HepG2 (cell line): ENCODE measurements around the gene ABCF1. TPM values are rescaled to one million over a fixed set of nuclear protein-coding genes. Genes with fewer than 3 reads are reported as not detected.

Experiments
- ATAC-seq: fragments of 200-7000 bp; cut with Tn5 transposase; 3 replicates; pipeline ENCODE4 v1.9.1; 2020; ENCODE audit warnings: mild to moderate bottlenecking, moderate library complexity
- BruUV-seq: library from RNA; stranded (reverse); fragments of 400-500 nt; replicated peaks from 2 replicates; lab custom pipeline; 2021; lab: Mats Ljungman, UMichigan
- CTCF ChIA-PET: fragments of 300-600 bp; formaldehyde crosslinking; extraction: SDS; loops from one replicate; lab custom pipeline; 2021; ENCODE audit warnings: low total read pairs, inconsistent platforms, low intra/inter-chr PET ratio; lab: Yijun Ruan, JAX
- POLR2A ChIA-PET: fragments of 350-600 bp; sonication (Branson Sonifier 250); formaldehyde crosslinking; loops from one replicate; lab custom pipeline; 2020; ENCODE audit warnings: antibody characterized with exemption, inconsistent platforms; lab: Yijun Ruan, JAX
- DNase-seq: peaks from one replicate; pipeline ENCODE4 v3.0.0-alpha.2; 2015; ENCODE audit warnings: low spot score
- FAIRE-seq: peaks from 3 replicates; lab custom pipeline; 2011; peaks lifted over from hg19 to GRCh38; lab: Jason Lieb, UNC
- H2AFZ ChIP-seq: one replicate; pipeline ENCODE4 v1.6.1; 2011; ENCODE audit warnings: low read length, inconsistent platforms
- H3K27ac ChIP-seq: fragments of 300-600 bp; 3 replicates; pipeline ENCODE4 v1.8.0; 2011; ENCODE audit warnings: mixed run types, mild to moderate bottlenecking, mixed read lengths, low read length, inconsistent platforms; ENCODE audit not compliant: insufficient read depth; ENCODE audit errors: extremely low read length
- H3K27me3 ChIP-seq, 2 experiments: fragments of 200-600 bp in 1 of 2; 2 replicates in 1 of 2; 3 replicates in 1 of 2; pipeline versions ENCODE4 v1.6.0 to v1.8.0; 2011; ENCODE audit warnings: low read length in 2 of 2, mild to moderate bottlenecking in 2 of 2, moderate library complexity in 2 of 2, inconsistent platforms in 1 of 2; ENCODE audit not compliant: insufficient read depth in 2 of 2, control insufficient read depth in 1 of 2
- H3K36me3 ChIP-seq, 2 experiments: fragments of 200-600 bp in 1 of 2; replicated peaks in 1 of 2; 2 replicates in 1 of 2; 3 replicates in 1 of 2; pipeline versions ENCODE4 v1.5.1 to v1.8.0; 2011; ENCODE audit warnings: low read length in 2 of 2, inconsistent platforms in 1 of 2; ENCODE audit not compliant: insufficient read depth in 2 of 2, control insufficient read depth in 1 of 2
- H3K4me1 ChIP-seq: 2 replicates; pipeline ENCODE4 v1.5.1; 2012; ENCODE audit warnings: low read length, inconsistent platforms; ENCODE audit not compliant: insufficient read depth
- H3K4me2 ChIP-seq: 2 replicates; pipeline ENCODE4 v1.6.0; 2011; ENCODE audit warnings: low read depth, low read length, inconsistent platforms
- H3K4me3 ChIP-seq, 3 experiments: fragments of 200-600 bp in 1 of 3; sonication (generic), shearing (Covaris generic) in 1 of 3; replicated peaks in 1 of 3; 2 replicates each; pipeline ENCODE4 v1.5.1; 2011 to 2016; ENCODE audit warnings: low read length in 3 of 3, inconsistent platforms in 2 of 3, low read depth in 2 of 3, mild to moderate bottlenecking in 2 of 3, control low read depth in 1 of 3, mixed read lengths in 1 of 3; ENCODE audit not compliant: insufficient read depth in 1 of 3
- H3K79me2 ChIP-seq: one replicate; pipeline ENCODE4 v1.6.1; 2011; ENCODE audit warnings: low read length, inconsistent platforms; ENCODE audit not compliant: insufficient read depth
- H3K9ac ChIP-seq: 2 replicates; pipeline ENCODE4 v1.6.0; 2011; ENCODE audit warnings: mild to moderate bottlenecking, low read depth, low read length, inconsistent platforms; ENCODE audit not compliant: insufficient read depth
- H3K9me3 ChIP-seq: 2 replicates; pipeline ENCODE4 v1.5.1; 2012; ENCODE audit warnings: mild to moderate bottlenecking, low read length
- H4K20me1 ChIP-seq: 2 replicates; pipeline ENCODE4 v1.6.0; 2011; ENCODE audit warnings: inconsistent platforms, mild to moderate bottlenecking, low read length, moderate library complexity; ENCODE audit not compliant: insufficient read depth
- EP300 ChIP-seq, 3 experiments: sonication (generic) in 1 of 3; formaldehyde crosslinking in 1 of 3; IDR thresholded peaks; 2 replicates each; pipeline versions ENCODE4 v1.5.1 to v1.6.1; 2011 to 2020; ENCODE audit warnings: low read depth in 2 of 3, low read length in 2 of 3, borderline replicate concordance in 1 of 3, improper control_type of control experiment in 1 of 3, mild to moderate bottlenecking in 1 of 3, missing genetic modification reagents in 1 of 3, moderate library complexity in 1 of 3
- LCORL ChIP-seq, 2 experiments: fragments of 450-650 bp in 1 of 2; sonication (generic) in 1 of 2; formaldehyde crosslinking in 1 of 2; IDR thresholded peaks; 2 replicates each; pipeline versions ENCODE4 v1.5.0 to v1.6.1; 2017 to 2020; ENCODE audit warnings: antibody characterized with exemption in 1 of 2, missing genetic modification reagents in 1 of 2
- SAP130 ChIP-seq: IDR thresholded peaks from 2 replicates; pipeline ENCODE4 v1.6.1; 2016; ENCODE audit warnings: low read depth
- ZNF430 ChIP-seq: sonication (generic); formaldehyde crosslinking; IDR thresholded peaks from 2 replicates; pipeline ENCODE4 v1.9.0; 2021; ENCODE audit warnings: mild to moderate bottlenecking, missing genetic modification reagents
- ZNF616 ChIP-seq: sonication (generic); formaldehyde crosslinking; IDR thresholded peaks from 2 replicates; pipeline ENCODE4 v1.5.0; 2020; ENCODE audit warnings: low read depth, mild to moderate bottlenecking, missing genetic modification reagents
- WGBS: methylation state at CpG from one replicate; pipeline ENCODE4 v1.1.6; 2017; ENCODE audit warnings: low lambda C conversion rate; 5-methylcytosine and 5-hydroxymethylcytosine counted together
- in situ Hi-C: cut with HindIII; loops from 2 replicates; pipeline ENCODE4 v1.10.0; 2017; ENCODE audit warnings: low pct_unique_long_range_greater_than_20kb; ENCODE audit not compliant: extremely low pct_ligation_motif_present
- intact Hi-C: fragments of 100-400 bp; cut with micrococcal nuclease; formaldehyde crosslinking; loops from one replicate; pipeline ENCODE4 v1.10.0; 2022; ENCODE audit not compliant: unreplicated experiment
- polyA plus RNA-seq, 8 experiments: library from polyadenylated mRNA; depleted of rRNA in 3 of 8; stranded (reverse) in 7 of 8; unstranded in 1 of 8; fragments of >200 nt; fragmentation: Illumina TruSeq in 4 of 8; extraction: Trizol in 4 of 8; gene quantifications; 2 replicates each; pipeline versions ENCODE4 v1.2.1 to v1.2.3, GENCODE V29; 2011 to 2016; ENCODE audit warnings: low read depth in 4 of 8, missing spikeins in 1 of 8, mixed read lengths in 1 of 8; ENCODE audit not compliant: insufficient read depth in 1 of 8
- total RNA-seq, 5 experiments: library from RNA; depleted of rRNA; stranded (reverse); fragments of >200 nt; fragmentation: Illumina TruSeq; extraction: Trizol; gene quantifications; 2 replicates each; pipeline ENCODE4 v1.2.3, GENCODE V29; 2016; ENCODE audit warnings: low read depth in 1 of 5
- TF ChIP-seq, protein P1 (sequence below): IDR thresholded peaks from 2 replicates; pipeline ENCODE4 v1.4.0; 2020; ENCODE audit warnings: mild to moderate bottlenecking, missing genetic modification reagents
- TF ChIP-seq, protein P2 (sequence below): sonication (generic); formaldehyde crosslinking; IDR thresholded peaks from 2 replicates; pipeline ENCODE4 v1.5.1; 2020; ENCODE audit warnings: mild to moderate bottlenecking, missing genetic modification reagents, borderline replicate concordance

ABCF1 gene
- total and polyA plus RNA-seq, 2 of the 13 experiments (the other 11 are each of a cell fraction or from before 2014, with no cell fraction given), result 25.4 to 98.9 TPM

GRCh38 chr6:30530014-30530413, 41.2 kb upstream of the ABCF1 start (continued):
- TF ChIP-seq EP300 (IDR thresholded peaks at IDR 0.05; ENCODE audit: low read depth in 2 of 2, low read length in 2 of 2), result peak in 1 of 2 experiments; percentile 41; a peak in 1 of 4 replicates
- no peak for TF ChIP-seq EP300 (CRISPR knock-in tag; IDR thresholded peaks at IDR 0.05; ENCODE audit: borderline replicate concordance)
- TF ChIP-seq SAP130 (CRISPR knock-in tag), result peak; percentile 38; the same call in 1 of the 2 replicates
- TF ChIP-seq, protein P1, sequence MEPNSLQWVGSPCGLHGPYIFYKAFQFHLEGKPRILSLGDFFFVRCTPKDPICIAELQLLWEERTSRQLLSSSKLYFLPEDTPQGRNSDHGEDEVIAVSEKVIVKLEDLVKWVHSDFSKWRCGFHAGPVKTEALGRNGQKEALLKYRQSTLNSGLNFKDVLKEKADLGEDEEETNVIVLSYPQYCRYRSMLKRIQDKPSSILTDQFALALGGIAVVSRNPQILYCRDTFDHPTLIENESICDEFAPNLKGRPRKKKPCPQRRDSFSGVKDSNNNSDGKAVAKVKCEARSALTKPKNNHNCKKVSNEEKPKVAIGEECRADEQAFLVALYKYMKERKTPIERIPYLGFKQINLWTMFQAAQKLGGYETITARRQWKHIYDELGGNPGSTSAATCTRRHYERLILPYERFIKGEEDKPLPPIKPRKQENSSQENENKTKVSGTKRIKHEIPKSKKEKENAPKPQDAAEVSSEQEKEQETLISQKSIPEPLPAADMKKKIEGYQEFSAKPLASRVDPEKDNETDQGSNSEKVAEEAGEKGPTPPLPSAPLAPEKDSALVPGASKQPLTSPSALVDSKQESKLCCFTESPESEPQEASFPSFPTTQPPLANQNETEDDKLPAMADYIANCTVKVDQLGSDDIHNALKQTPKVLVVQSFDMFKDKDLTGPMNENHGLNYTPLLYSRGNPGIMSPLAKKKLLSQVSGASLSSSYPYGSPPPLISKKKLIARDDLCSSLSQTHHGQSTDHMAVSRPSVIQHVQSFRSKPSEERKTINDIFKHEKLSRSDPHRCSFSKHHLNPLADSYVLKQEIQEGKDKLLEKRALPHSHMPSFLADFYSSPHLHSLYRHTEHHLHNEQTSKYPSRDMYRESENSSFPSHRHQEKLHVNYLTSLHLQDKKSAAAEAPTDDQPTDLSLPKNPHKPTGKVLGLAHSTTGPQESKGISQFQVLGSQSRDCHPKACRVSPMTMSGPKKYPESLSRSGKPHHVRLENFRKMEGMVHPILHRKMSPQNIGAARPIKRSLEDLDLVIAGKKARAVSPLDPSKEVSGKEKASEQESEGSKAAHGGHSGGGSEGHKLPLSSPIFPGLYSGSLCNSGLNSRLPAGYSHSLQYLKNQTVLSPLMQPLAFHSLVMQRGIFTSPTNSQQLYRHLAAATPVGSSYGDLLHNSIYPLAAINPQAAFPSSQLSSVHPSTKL (CRISPR knock-in tag), result peak; percentile 69
- TF ChIP-seq ZNF616 (CRISPR knock-in tag), result no peak
- no peak for TF ChIP-seq LCORL (IDR thresholded peaks at IDR 0.05)
- TF ChIP-seq LCORL (CRISPR knock-in tag; IDR thresholded peaks at IDR 0.05), result peak; percentile 78; the same call in 1 of the 2 replicates
- TF ChIP-seq, all 625 proteins: peak for 41

GRCh38 chr6:30533460-30534294, 37.6 kb upstream of the ABCF1 start:
- intact Hi-C loops (no loop called here), in situ Hi-C loops (no loop called here)
- no peak for FAIRE-seq
- peak; percentile 68 for DNase-seq
- peaks cover 53% of the 10 kb centered on the region for H3K4me1 ChIP-seq
- no peaks in the 10 kb centered on the region for H3K27me3 ChIP-seq
- BruUV-seq, result no TSS peak
- H3K79me2 ChIP-seq, result no peaks in the 10 kb centered on the region
- peak; percentile 46 for ATAC-seq
- H2AFZ ChIP-seq, result no peak overlapping the region
- peak overlapping the region; percentile 49 for H3K4me2 ChIP-seq
- H4K20me1 ChIP-seq, result no peaks in the 10 kb centered on the region
- CTCF ChIA-PET, result interaction anchor here (2.1 to 7.3 kb wide), 3 partner anchors 8 to 51 kb away, joined by 9 to 72 read pairs (median 11); no protein-coding TSS in a partner anchor
- peak overlapping the region; percentile 19 for H3K27ac ChIP-seq
- 29% methylated on average over 15 of the region's 15 CpGs for WGBS
- no peaks in the 10 kb centered on the region; a peak in 1 of 5 replicates for H3K36me3 ChIP-seq
- POLR2A ChIA-PET, result interaction anchor here (0.7 kb wide), 1 partner anchor 64 kb away, joined by 3 read pairs; no protein-coding TSS in a partner anchor
- H3K4me3 ChIP-seq, result peak overlapping the region in 1 of 3 experiments; percentile 24; a peak in 3 of 6 replicates
- no peak overlapping the region for H3K9ac ChIP-seq
- H3K9me3 ChIP-seq, result peaks cover 5% of the 10 kb centered on the region; the same call in 1 of the 2 replicates
- TF ChIP-seq ZNF430 (CRISPR knock-in tag), result 0 out of 2 replicates have a peak, but pooled peaks have one; percentile 30
- TF ChIP-seq, protein P2, sequence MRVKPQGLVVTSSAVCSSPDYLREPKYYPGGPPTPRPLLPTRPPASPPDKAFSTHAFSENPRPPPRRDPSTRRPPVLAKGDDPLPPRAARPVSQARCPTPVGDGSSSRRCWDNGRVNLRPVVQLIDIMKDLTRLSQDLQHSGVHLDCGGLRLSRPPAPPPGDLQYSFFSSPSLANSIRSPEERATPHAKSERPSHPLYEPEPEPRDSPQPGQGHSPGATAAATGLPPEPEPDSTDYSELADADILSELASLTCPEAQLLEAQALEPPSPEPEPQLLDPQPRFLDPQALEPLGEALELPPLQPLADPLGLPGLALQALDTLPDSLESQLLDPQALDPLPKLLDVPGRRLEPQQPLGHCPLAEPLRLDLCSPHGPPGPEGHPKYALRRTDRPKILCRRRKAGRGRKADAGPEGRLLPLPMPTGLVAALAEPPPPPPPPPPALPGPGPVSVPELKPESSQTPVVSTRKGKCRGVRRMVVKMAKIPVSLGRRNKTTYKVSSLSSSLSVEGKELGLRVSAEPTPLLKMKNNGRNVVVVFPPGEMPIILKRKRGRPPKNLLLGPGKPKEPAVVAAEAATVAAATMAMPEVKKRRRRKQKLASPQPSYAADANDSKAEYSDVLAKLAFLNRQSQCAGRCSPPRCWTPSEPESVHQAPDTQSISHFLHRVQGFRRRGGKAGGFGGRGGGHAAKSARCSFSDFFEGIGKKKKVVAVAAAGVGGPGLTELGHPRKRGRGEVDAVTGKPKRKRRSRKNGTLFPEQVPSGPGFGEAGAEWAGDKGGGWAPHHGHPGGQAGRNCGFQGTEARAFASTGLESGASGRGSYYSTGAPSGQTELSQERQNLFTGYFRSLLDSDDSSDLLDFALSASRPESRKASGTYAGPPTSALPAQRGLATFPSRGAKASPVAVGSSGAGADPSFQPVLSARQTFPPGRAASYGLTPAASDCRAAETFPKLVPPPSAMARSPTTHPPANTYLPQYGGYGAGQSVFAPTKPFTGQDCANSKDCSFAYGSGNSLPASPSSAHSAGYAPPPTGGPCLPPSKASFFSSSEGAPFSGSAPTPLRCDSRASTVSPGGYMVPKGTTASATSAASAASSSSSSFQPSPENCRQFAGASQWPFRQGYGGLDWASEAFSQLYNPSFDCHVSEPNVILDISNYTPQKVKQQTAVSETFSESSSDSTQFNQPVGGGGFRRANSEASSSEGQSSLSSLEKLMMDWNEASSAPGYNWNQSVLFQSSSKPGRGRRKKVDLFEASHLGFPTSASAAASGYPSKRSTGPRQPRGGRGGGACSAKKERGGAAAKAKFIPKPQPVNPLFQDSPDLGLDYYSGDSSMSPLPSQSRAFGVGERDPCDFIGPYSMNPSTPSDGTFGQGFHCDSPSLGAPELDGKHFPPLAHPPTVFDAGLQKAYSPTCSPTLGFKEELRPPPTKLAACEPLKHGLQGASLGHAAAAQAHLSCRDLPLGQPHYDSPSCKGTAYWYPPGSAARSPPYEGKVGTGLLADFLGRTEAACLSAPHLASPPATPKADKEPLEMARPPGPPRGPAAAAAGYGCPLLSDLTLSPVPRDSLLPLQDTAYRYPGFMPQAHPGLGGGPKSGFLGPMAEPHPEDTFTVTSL (CRISPR knock-in tag), result 0 out of 2 replicates have a peak, but pooled peaks have one; percentile 49
